Activated CD4-positive, alpha-beta T cell treated with anti-CD3 and anti-CD28 coated beads, Interleukin-2, Interleukin-6, amounts not matched to agents 100 ng/mL and 50 ng/mL, durations not matched to agents 16 hours and 8 hours (primary cell): ENCODE data around the gene SLC17A9.
"Not testable (repeated sequence)": the region's sequence is repeated elsewhere in the genome, so short reads cannot be mapped to it uniquely, and the experiment has no call there.

Source experiments
- DNase-seq: peaks from one replicate; pipeline ENCODE4 v3.0.0-alpha.2; 2020

The SLC17A9 gene

GRCh38 chr20:62957136-62958117 lies 4.9 kb downstream of the SLC17A9 start:
- no peak for DNase-seq

- DNase-seq: no peak
These were observed 6.0 kb downstream of the SLC17A9 start for GRCh38 chr20:62958388-62959100.

GRCh38 chr20:62959101-62959971 lies 6.8 kb downstream of the SLC17A9 start:
- no peak for DNase-seq

GRCh38 chr20:62959998-62960436 lies 7.5 kb downstream of the SLC17A9 start:
- no peak for DNase-seq

- DNase-seq: not testable (repeated sequence)
These were observed 8.2 kb downstream of the SLC17A9 start for GRCh38 chr20:62960446-62961309.

- DNase-seq: no peak
These were observed 8.8 kb downstream of the SLC17A9 start for GRCh38 chr20:62961310-62961783.

- no peak for DNase-seq
These were observed 9.3 kb downstream of the SLC17A9 start for GRCh38 chr20:62961799-62962198.

GRCh38 chr20:62962221-62962879 lies 9.8 kb downstream of the SLC17A9 start:
- DNase-seq: no peak

- DNase-seq: no peak
These were observed 10.5 kb downstream of the SLC17A9 start for GRCh38 chr20:62962891-62963613.

GRCh38 chr20:62963614-62964397 lies 11.3 kb downstream of the SLC17A9 start:
- DNase-seq: no peak

GRCh38 chr20:62964700-62965099 lies 12.2 kb downstream of the SLC17A9 start:
- no peak for DNase-seq

- DNase-seq: no peak
These were observed 12.9 kb downstream of the SLC17A9 start for GRCh38 chr20:62965363-62965771.

GRCh38 chr20:62966212-62967148 lies 14.0 kb downstream of the SLC17A9 start:
- no peak for DNase-seq

- DNase-seq: no peak
These were observed 14.6 kb downstream of the SLC17A9 start for GRCh38 chr20:62967149-62967501.

- no peak for DNase-seq
These were observed 15.3 kb downstream of the SLC17A9 start for GRCh38 chr20:62967628-62968351.

GRCh38 chr20:62968378-62969178 lies 16.1 kb downstream of the SLC17A9 start:
- DNase-seq: no peak
